Liver (tissue), 9 donors: ENCODE data around the gene CDC14A. TPM values are rescaled to one million over a fixed set of nuclear protein-coding genes. Genes with fewer than 3 reads are reported as not detected.

Experiments
- DNase-seq: peaks from one replicate; pipeline ENCODE4 v3.0.0-alpha.2; 2017; ENCODE audit warnings: low spot score
- H3K27ac ChIP-seq, 2 donors: one replicate each; pipeline ENCODE4 v1.7.0; 2013; ENCODE audit warnings: inconsistent platforms in 2 of 2, low read length in 2 of 2, control low read depth in 1 of 2, low read depth in 1 of 2, mild to moderate bottlenecking in 1 of 2
- H3K27me3 ChIP-seq, 4 donors: one replicate each; pipeline versions ENCODE4 v1.6.1 to v1.7.0; 2013; ENCODE audit warnings: low read length in 3 of 4, inconsistent platforms in 1 of 4, mild to moderate bottlenecking in 1 of 4, moderate library complexity in 1 of 4; ENCODE audit not compliant: control insufficient read depth in 4 of 4, insufficient read depth in 4 of 4
- H3K36me3 ChIP-seq, 4 donors: one replicate each; pipeline versions ENCODE4 v1.6.1 to v1.7.0; 2013; ENCODE audit warnings: low read length in 3 of 4, mild to moderate bottlenecking in 3 of 4, low read depth in 1 of 4, moderate library complexity in 1 of 4; ENCODE audit not compliant: control insufficient read depth in 4 of 4, insufficient read depth in 3 of 4
- H3K4me1 ChIP-seq, 4 donors: one replicate each; pipeline versions ENCODE4 v1.6.1 to v1.7.0; 2013; ENCODE audit warnings: low read length in 3 of 4, mild to moderate bottlenecking in 3 of 4, moderate library complexity in 1 of 4; ENCODE audit not compliant: control insufficient read depth in 4 of 4, insufficient read depth in 4 of 4
- H3K4me3 ChIP-seq, 3 donors: one replicate each; pipeline versions ENCODE4 v1.6.1 to v1.7.0; 2013; ENCODE audit warnings: low read length in 3 of 3, control low read depth in 1 of 3, low read depth in 1 of 3, mild to moderate bottlenecking in 1 of 3
- H3K9ac ChIP-seq, 2 donors: one replicate each; pipeline ENCODE4 v1.7.0; 2013; ENCODE audit warnings: low read length in 2 of 2, mild to moderate bottlenecking in 2 of 2, moderate library complexity in 2 of 2, control low read depth in 1 of 2, low read depth in 1 of 2
- H3K9me3 ChIP-seq, 4 donors: one replicate each; pipeline versions ENCODE4 v1.6.1 to v1.7.0; 2013; ENCODE audit warnings: low read length in 3 of 4; ENCODE audit not compliant: control insufficient read depth in 4 of 4
- CTCF ChIP-seq: fragments of 150-350 bp; IDR thresholded peaks from 2 replicates; pipeline ENCODE4 v1.5.1; 2017; ENCODE audit warnings: improper control_type of control experiment, low read depth, low read length; ENCODE audit not compliant: missing input control
- EGR1 ChIP-seq, 2 donors: IDR thresholded peaks; 2 replicates each; pipeline ENCODE4 v1.6.1; 2016 to 2018; ENCODE audit warnings: antibody characterized with exemption in 2 of 2, low read depth in 2 of 2
- FOXA1 ChIP-seq: IDR thresholded peaks from 2 replicates; pipeline ENCODE4 v1.6.1; 2016; ENCODE audit warnings: antibody characterized with exemption
- FOXA2 ChIP-seq: IDR thresholded peaks from 2 replicates; pipeline ENCODE4 v1.6.1; 2016; ENCODE audit warnings: antibody characterized with exemption
- GABPA ChIP-seq, 2 donors: IDR thresholded peaks in 1 of 2; conservative IDR thresholded peaks in 1 of 2; 2 replicates each; pipeline ENCODE4 v1.6.1; 2016; ENCODE audit warnings: antibody characterized with exemption in 2 of 2, mild to moderate bottlenecking in 1 of 2, moderate library complexity in 1 of 2
- HNF4A ChIP-seq, 2 donors: conservative IDR thresholded peaks; 2 replicates each; pipeline ENCODE4 v1.6.1; 2016; ENCODE audit warnings: antibody characterized with exemption in 2 of 2, mild to moderate bottlenecking in 2 of 2
- HNF4G ChIP-seq: IDR thresholded peaks from 2 replicates; pipeline ENCODE4 v1.6.1; 2016; ENCODE audit warnings: antibody characterized with exemption
- JUND ChIP-seq, 2 donors: IDR thresholded peaks; 2 replicates each; pipeline ENCODE4 v1.6.1; 2016; ENCODE audit warnings: antibody characterized with exemption in 2 of 2
- MAX ChIP-seq: IDR thresholded peaks from 2 replicates; pipeline ENCODE4 v1.6.1; 2016; ENCODE audit warnings: antibody characterized with exemption
- NR2F2 ChIP-seq: IDR thresholded peaks from 2 replicates; pipeline ENCODE4 v1.6.1; 2016; ENCODE audit warnings: antibody characterized with exemption
- RAD21 ChIP-seq, 2 donors: IDR thresholded peaks; 2 replicates each; pipeline ENCODE4 v1.6.1; 2016; ENCODE audit warnings: antibody characterized with exemption in 2 of 2, mild to moderate bottlenecking in 2 of 2
- RXRA ChIP-seq, 2 donors: IDR thresholded peaks; 2 replicates each; pipeline ENCODE4 v1.6.1; 2017 to 2018; ENCODE audit warnings: antibody characterized with exemption in 2 of 2, mild to moderate bottlenecking in 1 of 2
- SP1 ChIP-seq: IDR thresholded peaks from 2 replicates; pipeline ENCODE4 v1.6.1; 2018; ENCODE audit warnings: antibody characterized with exemption, mild to moderate bottlenecking
- TAF1 ChIP-seq: conservative IDR thresholded peaks from 2 replicates; pipeline ENCODE4 v1.6.1; 2016; ENCODE audit warnings: antibody characterized with exemption, mild to moderate bottlenecking
- YY1 ChIP-seq: IDR thresholded peaks from 2 replicates; pipeline ENCODE4 v1.6.1; 2016; ENCODE audit warnings: antibody characterized with exemption, mild to moderate bottlenecking
- WGBS: extraction: QIAGEN DNeasy Blood & Tissue Kit; methylation state at CpG from one replicate; pipeline ENCODE4 v1.1.7; 2013; 5-methylcytosine and 5-hydroxymethylcytosine counted together
- polyA plus RNA-seq, 2 donors: library from polyadenylated mRNA; stranded (reverse) in 1 of 2; unstranded in 1 of 2; fragments of 200-250 nt in 1 of 2; fragments of >200 nt in 1 of 2; fragmentation: Nextera tagmentation in 1 of 2; extraction: Ambion mirVana in 1 of 2; gene quantifications; one replicate each; pipeline versions ENCODE4 v1.2.1 to v1.2.3, GENCODE V29; 2013 to 2015
- total RNA-seq, 2 donors: library from RNA; depleted of rRNA; stranded (reverse); fragments of >200 nt; gene quantifications; one replicate each; pipeline ENCODE4 v1.2.3, GENCODE V29; 2014
- TF ChIP-seq, protein P1 (sequence below): IDR thresholded peaks from 2 replicates; pipeline ENCODE4 v1.6.1; 2016; ENCODE audit warnings: antibody characterized with exemption
- TF ChIP-seq, protein P2 (sequence below): IDR thresholded peaks from 2 replicates; pipeline ENCODE4 v1.6.1; 2016; ENCODE audit warnings: antibody characterized with exemption
- TF ChIP-seq, protein P3 (sequence below): IDR thresholded peaks from 2 replicates; pipeline ENCODE4 v1.6.1; 2016; ENCODE audit warnings: antibody characterized with exemption, mild to moderate bottlenecking
- donor health status: healthy.
- donor health status: healthy.
- donor health status: healthy.
- donor health status: healthy.
- donor health status: healthy.

CDC14A gene
- total and polyA plus RNA-seq, 4 donors = 0.39 to 4.1 (median 2.6) TPM

DNA sequence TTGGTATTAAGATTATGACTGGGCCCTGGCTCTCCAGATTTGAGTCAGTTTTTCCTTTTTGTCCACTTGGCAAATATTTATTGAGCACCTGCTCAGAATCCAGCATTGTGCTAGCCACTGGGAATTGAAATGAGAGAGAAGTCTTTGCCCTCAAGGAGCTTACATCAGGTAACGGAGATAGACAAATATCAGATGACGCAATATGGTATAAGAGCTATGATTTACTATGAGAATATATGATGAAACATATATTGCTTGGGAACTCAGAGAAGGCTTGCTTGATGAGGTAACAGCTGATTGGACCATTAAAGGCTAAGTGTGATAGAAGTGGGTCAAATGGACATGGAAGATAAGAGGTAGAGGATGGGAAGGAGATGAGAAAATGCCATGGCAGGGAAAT is 144.6 kb downstream of the CDC14A start:
- no peaks in the 10 kb centered on the region for H3K27me3 ChIP-seq
- no peak overlapping the region for H3K27ac ChIP-seq
- H3K4me1 ChIP-seq = peaks cover 4 to 14% (median 8%) of the 10 kb centered on the region in 4 donors
- DNase-seq = no peak
- H3K36me3 ChIP-seq = peaks cover 2 to 9% (median 5%) of the 10 kb centered on the region in 4 donors
- no peaks in the 10 kb centered on the region for H3K9me3 ChIP-seq
- WGBS = 82% methylated on average over 2 of the region's 2 CpGs
- no peak overlapping the region for H3K4me3 ChIP-seq
- no peak for TF ChIP-seq NR2F2
- TF ChIP-seq HNF4A (conservative IDR thresholded peaks at IDR 0.05) = no peak
- no peak for TF ChIP-seq FOXA2
- no peak for TF ChIP-seq SP1
- TF ChIP-seq, protein P1, sequence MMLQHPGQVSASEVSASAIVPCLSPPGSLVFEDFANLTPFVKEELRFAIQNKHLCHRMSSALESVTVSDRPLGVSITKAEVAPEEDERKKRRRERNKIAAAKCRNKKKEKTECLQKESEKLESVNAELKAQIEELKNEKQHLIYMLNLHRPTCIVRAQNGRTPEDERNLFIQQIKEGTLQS = no peak
- TF ChIP-seq HNF4G = no peak
- TF ChIP-seq JUND (IDR thresholded peaks at IDR 0.05) = no peak
- no peak for TF ChIP-seq YY1
- TF ChIP-seq FOXA1 = no peak
- TF ChIP-seq TAF1 = no peak
- TF ChIP-seq RAD21 (IDR thresholded peaks at IDR 0.05) = no peak
- no peak for TF ChIP-seq GABPA (IDR thresholded peaks at IDR 0.05 in 1 of 2, conservative IDR thresholded peaks at IDR 0.05 in 1 of 2)
- no peak for TF ChIP-seq EGR1 (IDR thresholded peaks at IDR 0.05; ENCODE audit: low read depth in 2 of 2)
- no peak for TF ChIP-seq MAX
- TF ChIP-seq, protein P2, sequence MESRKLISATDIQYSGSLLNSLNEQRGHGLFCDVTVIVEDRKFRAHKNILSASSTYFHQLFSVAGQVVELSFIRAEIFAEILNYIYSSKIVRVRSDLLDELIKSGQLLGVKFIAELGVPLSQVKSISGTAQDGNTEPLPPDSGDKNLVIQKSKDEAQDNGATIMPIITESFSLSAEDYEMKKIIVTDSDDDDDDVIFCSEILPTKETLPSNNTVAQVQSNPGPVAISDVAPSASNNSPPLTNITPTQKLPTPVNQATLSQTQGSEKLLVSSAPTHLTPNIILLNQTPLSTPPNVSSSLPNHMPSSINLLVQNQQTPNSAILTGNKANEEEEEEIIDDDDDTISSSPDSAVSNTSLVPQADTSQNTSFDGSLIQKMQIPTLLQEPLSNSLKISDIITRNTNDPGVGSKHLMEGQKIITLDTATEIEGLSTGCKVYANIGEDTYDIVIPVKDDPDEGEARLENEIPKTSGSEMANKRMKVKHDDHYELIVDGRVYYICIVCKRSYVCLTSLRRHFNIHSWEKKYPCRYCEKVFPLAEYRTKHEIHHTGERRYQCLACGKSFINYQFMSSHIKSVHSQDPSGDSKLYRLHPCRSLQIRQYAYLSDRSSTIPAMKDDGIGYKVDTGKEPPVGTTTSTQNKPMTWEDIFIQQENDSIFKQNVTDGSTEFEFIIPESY = no peak
- TF ChIP-seq, protein P3, sequence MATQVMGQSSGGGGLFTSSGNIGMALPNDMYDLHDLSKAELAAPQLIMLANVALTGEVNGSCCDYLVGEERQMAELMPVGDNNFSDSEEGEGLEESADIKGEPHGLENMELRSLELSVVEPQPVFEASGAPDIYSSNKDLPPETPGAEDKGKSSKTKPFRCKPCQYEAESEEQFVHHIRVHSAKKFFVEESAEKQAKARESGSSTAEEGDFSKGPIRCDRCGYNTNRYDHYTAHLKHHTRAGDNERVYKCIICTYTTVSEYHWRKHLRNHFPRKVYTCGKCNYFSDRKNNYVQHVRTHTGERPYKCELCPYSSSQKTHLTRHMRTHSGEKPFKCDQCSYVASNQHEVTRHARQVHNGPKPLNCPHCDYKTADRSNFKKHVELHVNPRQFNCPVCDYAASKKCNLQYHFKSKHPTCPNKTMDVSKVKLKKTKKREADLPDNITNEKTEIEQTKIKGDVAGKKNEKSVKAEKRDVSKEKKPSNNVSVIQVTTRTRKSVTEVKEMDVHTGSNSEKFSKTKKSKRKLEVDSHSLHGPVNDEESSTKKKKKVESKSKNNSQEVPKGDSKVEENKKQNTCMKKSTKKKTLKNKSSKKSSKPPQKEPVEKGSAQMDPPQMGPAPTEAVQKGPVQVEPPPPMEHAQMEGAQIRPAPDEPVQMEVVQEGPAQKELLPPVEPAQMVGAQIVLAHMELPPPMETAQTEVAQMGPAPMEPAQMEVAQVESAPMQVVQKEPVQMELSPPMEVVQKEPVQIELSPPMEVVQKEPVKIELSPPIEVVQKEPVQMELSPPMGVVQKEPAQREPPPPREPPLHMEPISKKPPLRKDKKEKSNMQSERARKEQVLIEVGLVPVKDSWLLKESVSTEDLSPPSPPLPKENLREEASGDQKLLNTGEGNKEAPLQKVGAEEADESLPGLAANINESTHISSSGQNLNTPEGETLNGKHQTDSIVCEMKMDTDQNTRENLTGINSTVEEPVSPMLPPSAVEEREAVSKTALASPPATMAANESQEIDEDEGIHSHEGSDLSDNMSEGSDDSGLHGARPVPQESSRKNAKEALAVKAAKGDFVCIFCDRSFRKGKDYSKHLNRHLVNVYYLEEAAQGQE = no peak
- TF ChIP-seq RXRA (IDR thresholded peaks at IDR 0.05) = no peak
- no peak overlapping the region for H3K9ac ChIP-seq

GRCh38 chr1:100497796-100498195 is 145.5 kb downstream of the CDC14A start:
- Histone ChIP-seq H3K27me3 (no peaks in the 10 kb centered on the region), H3K4me1 (peaks cover 4 to 14% (median 8%) of the 10 kb centered on the region in 4 donors), H3K9ac (no peak overlapping the region), H3K36me3 (peaks cover 2 to 9% (median 5%) of the 10 kb centered on the region in 4 donors), H3K4me3 (no peak overlapping the region), H3K9me3 (no peaks in the 10 kb centered on the region), H3K27ac (no peak overlapping the region)
- TF ChIP-seq NR2F2 = no peak
- no peak for TF ChIP-seq HNF4G
- no peak for TF ChIP-seq GABPA (IDR thresholded peaks at IDR 0.05 in 1 of 2, conservative IDR thresholded peaks at IDR 0.05 in 1 of 2)
- TF ChIP-seq, protein P1 = no peak
- TF ChIP-seq FOXA1 = no peak
- no peak for TF ChIP-seq HNF4A (conservative IDR thresholded peaks at IDR 0.05)
- TF ChIP-seq EGR1 (IDR thresholded peaks at IDR 0.05; ENCODE audit: low read depth in 2 of 2) = no peak
- TF ChIP-seq, protein P2 = no peak
- no peak for TF ChIP-seq RAD21 (IDR thresholded peaks at IDR 0.05)
- no peak for TF ChIP-seq CTCF
- no peak for TF ChIP-seq YY1
- WGBS = 97% methylated on average over 4 of the region's 4 CpGs
- DNase-seq = no peak
